Measurements from ENCODE around the gene ACTR8. TPM values are rescaled to one million over a fixed set of nuclear protein-coding genes. Genes with fewer than 3 reads are reported as not detected.

Gene ACTR8
- total and polyA plus RNA-seq, 2 of the 13 experiments (the other 11 are each of a cell fraction or from before 2014, with no cell fraction given) = 15.5 to 29.0 TPM

DNA sequence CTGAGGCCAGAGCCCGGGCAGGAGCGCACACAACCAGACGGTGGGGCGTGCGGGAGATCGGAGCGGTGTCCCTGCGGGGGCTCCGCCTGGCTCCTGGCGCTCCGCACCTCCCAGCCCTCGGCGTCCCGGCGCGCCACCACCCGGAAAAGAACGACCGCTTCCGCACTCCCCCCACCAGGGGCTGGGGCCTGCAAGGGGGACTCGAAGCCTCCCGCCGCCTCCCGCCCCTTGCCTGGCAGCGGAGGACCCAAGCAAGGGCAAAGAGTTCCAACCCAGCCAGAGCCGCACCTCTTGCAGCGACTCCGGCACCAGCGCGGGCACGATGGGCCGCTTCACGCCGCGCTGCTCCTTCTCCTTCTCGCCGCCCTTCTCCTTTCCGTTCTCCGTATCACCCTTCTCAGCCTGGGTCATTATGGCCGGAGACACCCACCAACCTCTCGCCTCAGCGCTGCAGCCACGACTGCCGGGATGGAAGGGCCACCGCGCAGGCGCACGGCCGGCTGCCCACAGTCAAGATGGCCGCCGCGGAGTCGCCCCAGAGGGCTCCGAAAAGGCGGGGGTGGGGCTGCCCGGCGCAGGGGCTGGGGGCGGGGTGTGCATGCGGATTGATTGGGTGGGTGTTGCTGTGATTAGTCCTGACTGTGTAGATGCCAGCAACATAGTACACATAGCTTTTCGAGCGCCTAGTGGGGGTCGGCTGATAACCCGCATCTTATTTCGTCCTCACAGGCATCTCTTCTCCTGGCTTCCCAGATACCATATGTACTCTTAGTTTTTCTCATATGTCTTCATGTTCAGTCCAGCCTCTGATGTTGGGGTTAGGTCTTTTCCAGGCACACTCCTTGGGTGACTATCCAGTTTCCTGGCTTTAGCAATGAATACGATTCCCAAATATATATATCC lies at the start of gene ACTR8 (continued):
- no peak for TF ChIP-seq MZF1 (CRISPR knock-in tag; IDR thresholded peaks at IDR 0.05; ENCODE audit: borderline replicate concordance)
- no peak for TF ChIP-seq NR1H2 (CRISPR knock-in tag; IDR thresholded peaks at IDR 0.05; ENCODE audit: borderline replicate concordance, low read depth)
- TF ChIP-seq, protein P1, sequence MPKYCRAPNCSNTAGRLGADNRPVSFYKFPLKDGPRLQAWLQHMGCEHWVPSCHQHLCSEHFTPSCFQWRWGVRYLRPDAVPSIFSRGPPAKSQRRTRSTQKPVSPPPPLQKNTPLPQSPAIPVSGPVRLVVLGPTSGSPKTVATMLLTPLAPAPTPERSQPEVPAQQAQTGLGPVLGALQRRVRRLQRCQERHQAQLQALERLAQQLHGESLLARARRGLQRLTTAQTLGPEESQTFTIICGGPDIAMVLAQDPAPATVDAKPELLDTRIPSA (CRISPR knock-in tag; IDR thresholded peaks at IDR 0.05; ENCODE audit: borderline replicate concordance) = no peak
- TF ChIP-seq ZNF772 (CRISPR knock-in tag; IDR thresholded peaks at IDR 0.05) = peak; percentile 81
- TF ChIP-seq, protein P2, sequence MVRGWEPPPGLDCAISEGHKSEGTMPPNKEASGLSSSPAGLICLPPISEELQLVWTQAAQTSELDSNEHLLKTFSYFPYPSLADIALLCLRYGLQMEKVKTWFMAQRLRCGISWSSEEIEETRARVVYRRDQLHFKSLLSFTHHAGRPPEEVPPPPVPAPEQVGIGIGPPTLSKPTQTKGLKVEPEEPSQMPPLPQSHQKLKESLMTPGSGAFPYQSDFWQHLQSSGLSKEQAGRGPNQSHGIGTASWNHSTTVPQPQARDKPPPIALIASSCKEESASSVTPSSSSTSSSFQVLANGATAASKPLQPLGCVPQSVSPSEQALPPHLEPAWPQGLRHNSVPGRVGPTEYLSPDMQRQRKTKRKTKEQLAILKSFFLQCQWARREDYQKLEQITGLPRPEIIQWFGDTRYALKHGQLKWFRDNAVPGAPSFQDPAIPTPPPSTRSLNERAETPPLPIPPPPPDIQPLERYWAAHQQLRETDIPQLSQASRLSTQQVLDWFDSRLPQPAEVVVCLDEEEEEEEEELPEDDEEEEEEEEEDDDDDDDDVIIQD (CRISPR knock-in tag; IDR thresholded peaks at IDR 0.05; ENCODE audit: low read depth) = no peak
- TF ChIP-seq ZMYM3 (CRISPR knock-in tag; IDR thresholded peaks at IDR 0.05) = no peak
- TF ChIP-seq, protein P3, sequence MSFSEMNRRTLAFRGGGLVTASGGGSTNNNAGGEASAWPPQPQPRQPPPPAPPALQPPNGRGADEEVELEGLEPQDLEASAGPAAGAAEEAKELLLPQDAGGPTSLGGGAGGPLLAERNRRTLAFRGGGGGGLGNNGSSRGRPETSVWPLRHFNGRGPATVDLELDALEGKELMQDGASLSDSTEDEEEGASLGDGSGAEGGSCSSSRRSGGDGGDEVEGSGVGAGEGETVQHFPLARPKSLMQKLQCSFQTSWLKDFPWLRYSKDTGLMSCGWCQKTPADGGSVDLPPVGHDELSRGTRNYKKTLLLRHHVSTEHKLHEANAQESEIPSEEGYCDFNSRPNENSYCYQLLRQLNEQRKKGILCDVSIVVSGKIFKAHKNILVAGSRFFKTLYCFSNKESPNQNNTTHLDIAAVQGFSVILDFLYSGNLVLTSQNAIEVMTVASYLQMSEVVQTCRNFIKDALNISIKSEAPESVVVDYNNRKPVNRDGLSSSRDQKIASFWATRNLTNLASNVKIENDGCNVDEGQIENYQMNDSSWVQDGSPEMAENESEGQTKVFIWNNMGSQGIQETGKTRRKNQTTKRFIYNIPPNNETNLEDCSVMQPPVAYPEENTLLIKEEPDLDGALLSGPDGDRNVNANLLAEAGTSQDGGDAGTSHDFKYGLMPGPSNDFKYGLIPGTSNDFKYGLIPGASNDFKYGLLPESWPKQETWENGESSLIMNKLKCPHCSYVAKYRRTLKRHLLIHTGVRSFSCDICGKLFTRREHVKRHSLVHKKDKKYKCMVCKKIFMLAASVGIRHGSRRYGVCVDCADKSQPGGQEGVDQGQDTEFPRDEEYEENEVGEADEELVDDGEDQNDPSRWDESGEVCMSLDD (CRISPR knock-in tag; IDR thresholded peaks at IDR 0.05; ENCODE audit: borderline replicate concordance) = no peak
- no peak for TF ChIP-seq JUN (CRISPR knock-in tag; IDR thresholded peaks at IDR 0.05)
- no peak for TF ChIP-seq TBL1XR1 (IDR thresholded peaks at IDR 0.05; ENCODE audit: borderline replicate concordance, low read length, partially characterized antibody)
- TF ChIP-seq ZSCAN31 (CRISPR knock-in tag; IDR thresholded peaks at IDR 0.05; ENCODE audit: low read depth) = peak; percentile 88
- TF ChIP-seq, protein P4, sequence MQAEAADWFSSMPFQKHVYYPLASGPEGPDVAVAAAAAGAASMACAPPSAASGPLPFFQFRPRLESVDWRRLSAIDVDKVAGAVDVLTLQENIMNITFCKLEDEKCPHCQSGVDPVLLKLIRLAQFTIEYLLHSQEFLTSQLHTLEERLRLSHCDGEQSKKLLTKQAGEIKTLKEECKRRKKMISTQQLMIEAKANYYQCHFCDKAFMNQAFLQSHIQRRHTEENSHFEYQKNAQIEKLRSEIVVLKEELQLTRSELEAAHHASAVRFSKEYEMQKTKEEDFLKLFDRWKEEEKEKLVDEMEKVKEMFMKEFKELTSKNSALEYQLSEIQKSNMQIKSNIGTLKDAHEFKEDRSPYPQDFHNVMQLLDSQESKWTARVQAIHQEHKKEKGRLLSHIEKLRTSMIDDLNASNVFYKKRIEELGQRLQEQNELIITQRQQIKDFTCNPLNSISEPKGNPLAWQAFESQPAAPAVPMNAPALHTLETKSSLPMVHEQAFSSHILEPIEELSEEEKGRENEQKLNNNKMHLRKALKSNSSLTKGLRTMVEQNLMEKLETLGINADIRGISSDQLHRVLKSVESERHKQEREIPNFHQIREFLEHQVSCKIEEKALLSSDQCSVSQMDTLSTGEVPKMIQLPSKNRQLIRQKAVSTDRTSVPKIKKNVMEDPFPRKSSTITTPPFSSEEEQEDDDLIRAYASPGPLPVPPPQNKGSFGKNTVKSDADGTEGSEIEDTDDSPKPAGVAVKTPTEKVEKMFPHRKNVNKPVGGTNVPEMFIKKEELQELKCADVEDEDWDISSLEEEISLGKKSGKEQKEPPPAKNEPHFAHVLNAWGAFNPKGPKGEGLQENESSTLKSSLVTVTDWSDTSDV (CRISPR knock-in tag; IDR thresholded peaks at IDR 0.05) = no peak
- TF ChIP-seq, protein P5, sequence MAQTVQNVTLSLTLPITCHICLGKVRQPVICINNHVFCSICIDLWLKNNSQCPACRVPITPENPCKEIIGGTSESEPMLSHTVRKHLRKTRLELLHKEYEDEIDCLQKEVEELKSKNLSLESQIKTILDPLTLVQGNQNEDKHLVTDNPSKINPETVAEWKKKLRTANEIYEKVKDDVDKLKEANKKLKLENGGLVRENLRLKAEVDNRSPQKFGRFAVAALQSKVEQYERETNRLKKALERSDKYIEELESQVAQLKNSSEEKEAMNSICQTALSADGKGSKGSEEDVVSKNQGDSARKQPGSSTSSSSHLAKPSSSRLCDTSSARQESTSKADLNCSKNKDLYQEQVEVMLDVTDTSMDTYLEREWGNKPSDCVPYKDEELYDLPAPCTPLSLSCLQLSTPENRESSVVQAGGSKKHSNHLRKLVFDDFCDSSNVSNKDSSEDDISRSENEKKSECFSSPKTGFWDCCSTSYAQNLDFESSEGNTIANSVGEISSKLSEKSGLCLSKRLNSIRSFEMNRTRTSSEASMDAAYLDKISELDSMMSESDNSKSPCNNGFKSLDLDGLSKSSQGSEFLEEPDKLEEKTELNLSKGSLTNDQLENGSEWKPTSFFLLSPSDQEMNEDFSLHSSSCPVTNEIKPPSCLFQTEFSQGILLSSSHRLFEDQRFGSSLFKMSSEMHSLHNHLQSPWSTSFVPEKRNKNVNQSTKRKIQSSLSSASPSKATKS (CRISPR knock-in tag; IDR thresholded peaks at IDR 0.05) = no peak
- no peak for TF ChIP-seq ZNF7 (CRISPR knock-in tag; IDR thresholded peaks at IDR 0.05)
- TF ChIP-seq JUND (CRISPR knock-in tag; IDR thresholded peaks at IDR 0.05) = no peak
- 0 out of 2 replicates have a peak, but pooled peaks have one; percentile 52 for TF ChIP-seq RNF2 (conservative IDR thresholded peaks at IDR 0.05; ENCODE audit: low read depth)
- peak; percentile 77; the same call in 1 of the 2 replicates for TF ChIP-seq BRD4 (CRISPR knock-in tag; IDR thresholded peaks at IDR 0.05)
- TF ChIP-seq CAMTA2 (CRISPR knock-in tag; IDR thresholded peaks at IDR 0.05; ENCODE audit: borderline replicate concordance) = no peak; the same call in 1 of the 2 replicates

Measured in HepG2 (cell line).